PFSK-1 (cell line): ENCODE measurements around the gene MTHFSD.

Experiments used
- FOXP2 ChIP-seq: optimal IDR thresholded peaks from 2 replicates; pipeline ENCODE3; 2011; ENCODE audit warnings: borderline replicate concordance, control low read depth, inconsistent platforms; ENCODE audit not compliant: insufficient read depth; ENCODE audit errors: extremely low read length, extremely low read depth
- POLR2AphosphoS5 ChIP-seq: IDR thresholded peaks from 2 replicates; pipeline ENCODE4 v1.6.1; 2012; ENCODE audit warnings: low read depth, mild to moderate bottlenecking, control low read depth, low read length, moderate library complexity
- SIN3A ChIP-seq: IDR thresholded peaks from 2 replicates; pipeline ENCODE4 v1.6.1; 2012; ENCODE audit warnings: mild to moderate bottlenecking, low read length, moderate library complexity, borderline replicate concordance; ENCODE audit not compliant: insufficient read depth
- TAF1 ChIP-seq: IDR thresholded peaks from 2 replicates; pipeline ENCODE4 v1.6.1; 2012; ENCODE audit warnings: low read length, control low read depth, borderline replicate concordance; ENCODE audit not compliant: insufficient read depth
- TF ChIP-seq, protein P1 (sequence below), 2 experiments: IDR thresholded peaks; 2 replicates each; pipeline versions ENCODE4 v1.6.1 to v1.8.0; 2011 to 2012; ENCODE audit warnings: low read depth in 2 of 2, low read length in 2 of 2, control low read depth in 1 of 2, inconsistent platforms in 1 of 2, mild to moderate bottlenecking in 1 of 2, moderate library complexity in 1 of 2; ENCODE audit not compliant: insufficient read depth in 1 of 2

The MTHFSD gene

DNA sequence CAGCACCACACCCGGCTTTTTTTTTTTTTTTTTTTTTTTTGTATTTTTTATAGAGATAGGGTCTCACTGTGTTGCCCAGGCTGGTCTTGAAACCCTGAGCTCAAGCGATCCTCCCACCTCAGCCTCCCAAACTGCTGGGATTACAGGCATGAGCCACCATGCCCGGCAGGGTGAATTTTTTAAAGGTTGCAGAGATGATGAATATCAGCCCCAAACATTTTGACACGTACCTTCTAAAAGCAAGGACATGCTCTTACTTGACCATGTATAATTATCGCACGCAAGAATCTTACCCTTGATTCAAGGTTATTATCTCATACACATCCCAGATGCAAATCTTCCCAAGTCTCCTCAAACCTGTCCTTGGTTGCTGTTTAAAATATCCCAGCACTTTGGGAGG, 7.3 kb upstream of the MTHFSD start:
- TF ChIP-seq TAF1 (no peak), FOXP2 (no peak), SIN3A (no peak), POLR2AphosphoS5 (no peak)
- TF ChIP-seq, protein P1, sequence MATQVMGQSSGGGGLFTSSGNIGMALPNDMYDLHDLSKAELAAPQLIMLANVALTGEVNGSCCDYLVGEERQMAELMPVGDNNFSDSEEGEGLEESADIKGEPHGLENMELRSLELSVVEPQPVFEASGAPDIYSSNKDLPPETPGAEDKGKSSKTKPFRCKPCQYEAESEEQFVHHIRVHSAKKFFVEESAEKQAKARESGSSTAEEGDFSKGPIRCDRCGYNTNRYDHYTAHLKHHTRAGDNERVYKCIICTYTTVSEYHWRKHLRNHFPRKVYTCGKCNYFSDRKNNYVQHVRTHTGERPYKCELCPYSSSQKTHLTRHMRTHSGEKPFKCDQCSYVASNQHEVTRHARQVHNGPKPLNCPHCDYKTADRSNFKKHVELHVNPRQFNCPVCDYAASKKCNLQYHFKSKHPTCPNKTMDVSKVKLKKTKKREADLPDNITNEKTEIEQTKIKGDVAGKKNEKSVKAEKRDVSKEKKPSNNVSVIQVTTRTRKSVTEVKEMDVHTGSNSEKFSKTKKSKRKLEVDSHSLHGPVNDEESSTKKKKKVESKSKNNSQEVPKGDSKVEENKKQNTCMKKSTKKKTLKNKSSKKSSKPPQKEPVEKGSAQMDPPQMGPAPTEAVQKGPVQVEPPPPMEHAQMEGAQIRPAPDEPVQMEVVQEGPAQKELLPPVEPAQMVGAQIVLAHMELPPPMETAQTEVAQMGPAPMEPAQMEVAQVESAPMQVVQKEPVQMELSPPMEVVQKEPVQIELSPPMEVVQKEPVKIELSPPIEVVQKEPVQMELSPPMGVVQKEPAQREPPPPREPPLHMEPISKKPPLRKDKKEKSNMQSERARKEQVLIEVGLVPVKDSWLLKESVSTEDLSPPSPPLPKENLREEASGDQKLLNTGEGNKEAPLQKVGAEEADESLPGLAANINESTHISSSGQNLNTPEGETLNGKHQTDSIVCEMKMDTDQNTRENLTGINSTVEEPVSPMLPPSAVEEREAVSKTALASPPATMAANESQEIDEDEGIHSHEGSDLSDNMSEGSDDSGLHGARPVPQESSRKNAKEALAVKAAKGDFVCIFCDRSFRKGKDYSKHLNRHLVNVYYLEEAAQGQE (IDR thresholded peaks at IDR 0.05; ENCODE audit: insufficient read depth in 1 of 2, low read depth in 2 of 2, low read length in 2 of 2), result no peak

DNA sequence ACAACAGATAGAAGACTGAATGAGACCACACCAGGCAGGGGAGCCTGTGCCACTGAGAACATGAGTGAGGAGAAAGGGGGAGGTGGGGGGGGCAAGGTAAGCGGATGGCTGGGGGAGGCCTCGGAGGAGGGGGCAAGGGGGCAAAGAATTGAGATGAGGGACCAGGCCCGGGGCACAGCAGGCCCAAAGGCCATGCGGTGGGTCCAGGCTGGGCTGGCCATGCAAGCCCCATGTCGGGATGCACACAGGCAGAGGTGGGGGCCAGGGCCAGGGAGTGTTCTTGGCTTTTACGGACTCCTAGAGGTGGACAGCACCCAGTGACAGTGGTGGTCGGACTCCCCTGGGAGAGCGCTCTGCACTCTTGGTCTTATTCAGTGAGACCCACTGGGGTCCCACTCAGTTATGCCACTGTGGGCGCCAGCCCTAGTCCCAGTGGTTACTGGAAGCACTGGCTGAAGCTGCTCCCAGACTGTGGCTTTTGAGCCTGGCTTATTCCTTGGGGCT, 4.8 kb upstream of the MTHFSD start:
- TF ChIP-seq POLR2AphosphoS5 (no peak), SIN3A (no peak), TAF1 (no peak), FOXP2 (no peak)
- TF ChIP-seq, protein P1 (IDR thresholded peaks at IDR 0.05; ENCODE audit: insufficient read depth in 1 of 2, low read depth in 2 of 2, low read length in 2 of 2), result no peak

DNA sequence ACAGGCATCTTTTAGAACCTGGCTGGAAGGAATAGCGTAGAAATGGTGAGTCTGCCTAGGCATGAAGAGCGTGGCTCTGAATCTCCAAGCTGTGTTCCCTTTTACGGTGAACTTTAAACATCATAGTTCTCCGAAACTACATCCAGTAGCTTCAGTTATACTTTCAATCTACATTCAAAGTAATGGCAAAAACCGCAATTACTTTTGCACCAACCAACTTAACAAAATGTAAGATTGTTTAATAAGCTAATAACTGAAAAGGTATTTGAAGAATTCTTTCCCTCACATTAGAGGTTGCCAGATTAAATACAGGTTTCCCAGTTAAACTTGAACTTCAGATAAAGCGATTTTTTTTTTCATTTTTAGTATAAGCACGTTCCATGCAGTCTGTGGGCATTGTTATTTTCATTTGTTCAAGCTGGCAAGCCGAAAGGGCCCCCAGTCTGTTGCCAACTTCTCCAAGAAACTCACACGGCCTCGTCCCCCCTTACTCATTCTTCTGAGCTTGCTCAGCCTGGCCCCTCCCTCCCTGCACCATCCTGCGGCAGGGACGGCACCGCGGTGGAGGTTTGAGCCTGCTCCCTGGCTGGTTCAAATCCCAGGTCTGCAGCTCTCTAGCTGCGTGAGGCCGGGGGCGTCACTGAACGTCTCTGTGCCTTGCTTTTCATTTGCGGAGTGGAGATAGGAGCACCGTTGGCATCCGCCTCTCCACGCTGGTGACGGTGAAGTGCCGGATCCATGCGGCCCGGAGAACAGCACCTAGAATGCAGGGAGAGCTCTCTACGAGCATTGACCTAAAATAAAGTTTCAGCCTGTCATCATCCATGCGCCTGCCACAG, 3.5 kb upstream of the MTHFSD start:
- TF ChIP-seq FOXP2, result no peak

DNA sequence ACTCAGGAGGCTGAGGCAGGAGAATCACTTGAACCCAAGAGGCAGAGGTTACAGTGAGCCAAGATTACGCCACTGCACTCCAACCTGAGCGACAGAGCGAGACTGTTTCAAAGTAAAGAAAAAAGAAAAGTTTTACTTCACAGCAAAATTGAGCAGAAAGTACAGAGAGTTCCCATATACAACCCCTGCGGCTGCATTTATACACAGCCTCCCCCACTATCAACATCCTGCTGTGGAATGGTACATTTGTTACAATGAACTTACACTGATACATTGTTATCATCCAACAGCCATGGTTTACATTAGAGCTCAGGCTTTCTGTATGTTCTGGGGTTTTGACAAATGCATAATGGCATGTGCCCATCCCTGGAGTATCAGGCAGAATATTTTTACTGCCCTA, 2.6 kb upstream of the MTHFSD start:
- no peak for TF ChIP-seq FOXP2
- no peak for TF ChIP-seq TAF1
- TF ChIP-seq POLR2AphosphoS5, result no peak

DNA sequence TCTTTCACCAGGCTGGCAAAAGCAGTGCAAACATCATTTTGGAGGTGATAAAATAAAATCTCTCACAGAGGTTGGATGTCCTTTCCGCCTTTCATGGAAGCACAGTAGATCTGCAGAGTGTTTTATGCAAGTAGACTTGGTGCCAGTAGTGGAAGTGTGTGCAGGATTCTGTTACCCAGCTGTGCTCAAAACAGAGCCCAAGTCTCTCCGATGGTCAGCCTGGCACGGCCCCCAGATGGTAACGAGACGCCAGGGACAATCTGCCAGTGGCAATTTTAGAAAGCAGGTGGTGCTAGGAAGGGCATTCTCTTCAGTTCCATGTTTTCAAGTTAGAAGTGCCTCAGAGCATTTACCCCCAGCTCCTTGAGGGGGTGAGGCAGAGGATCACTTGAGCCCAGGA, 1.5 kb upstream of the MTHFSD start:
- TF ChIP-seq POLR2AphosphoS5, result no peak
- TF ChIP-seq TAF1, result no peak
- TF ChIP-seq SIN3A, result no peak
- no peak for TF ChIP-seq FOXP2
- TF ChIP-seq, protein P1 (IDR thresholded peaks at IDR 0.05; ENCODE audit: insufficient read depth in 1 of 2, low read depth in 2 of 2, low read length in 2 of 2), result no peak

DNA sequence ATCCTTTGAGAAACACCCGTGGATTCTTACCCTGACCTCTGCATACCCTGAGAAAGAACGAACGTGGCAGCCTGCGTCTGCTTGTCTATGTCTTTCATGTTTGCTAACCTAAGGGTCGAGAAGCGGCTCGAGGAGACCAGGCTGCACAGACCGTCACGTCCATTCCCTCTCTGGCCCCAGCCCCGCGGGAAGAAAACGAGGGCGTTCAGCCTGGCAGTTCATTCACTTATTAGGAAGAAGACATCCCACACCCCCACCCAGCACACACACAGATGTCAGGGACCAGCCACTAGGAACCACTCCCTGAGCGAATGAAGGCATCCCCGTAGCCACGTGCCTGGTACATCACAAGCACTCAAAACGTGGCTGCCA, 655 bp upstream of the MTHFSD start:
- TF ChIP-seq SIN3A, result no peak
- TF ChIP-seq, protein P1 (IDR thresholded peaks at IDR 0.05; ENCODE audit: insufficient read depth in 1 of 2, low read depth in 2 of 2, low read length in 2 of 2), result no peak
- no peak for TF ChIP-seq POLR2AphosphoS5
- TF ChIP-seq FOXP2, result no peak
- TF ChIP-seq TAF1, result no peak
